ENCODE measurements around the gene AGAP3.
"Not testable (repeated sequence)": the region's sequence is repeated elsewhere in the genome, so short reads cannot be mapped to it uniquely, and the experiment has no call there.

Gene AGAP3

DNA sequence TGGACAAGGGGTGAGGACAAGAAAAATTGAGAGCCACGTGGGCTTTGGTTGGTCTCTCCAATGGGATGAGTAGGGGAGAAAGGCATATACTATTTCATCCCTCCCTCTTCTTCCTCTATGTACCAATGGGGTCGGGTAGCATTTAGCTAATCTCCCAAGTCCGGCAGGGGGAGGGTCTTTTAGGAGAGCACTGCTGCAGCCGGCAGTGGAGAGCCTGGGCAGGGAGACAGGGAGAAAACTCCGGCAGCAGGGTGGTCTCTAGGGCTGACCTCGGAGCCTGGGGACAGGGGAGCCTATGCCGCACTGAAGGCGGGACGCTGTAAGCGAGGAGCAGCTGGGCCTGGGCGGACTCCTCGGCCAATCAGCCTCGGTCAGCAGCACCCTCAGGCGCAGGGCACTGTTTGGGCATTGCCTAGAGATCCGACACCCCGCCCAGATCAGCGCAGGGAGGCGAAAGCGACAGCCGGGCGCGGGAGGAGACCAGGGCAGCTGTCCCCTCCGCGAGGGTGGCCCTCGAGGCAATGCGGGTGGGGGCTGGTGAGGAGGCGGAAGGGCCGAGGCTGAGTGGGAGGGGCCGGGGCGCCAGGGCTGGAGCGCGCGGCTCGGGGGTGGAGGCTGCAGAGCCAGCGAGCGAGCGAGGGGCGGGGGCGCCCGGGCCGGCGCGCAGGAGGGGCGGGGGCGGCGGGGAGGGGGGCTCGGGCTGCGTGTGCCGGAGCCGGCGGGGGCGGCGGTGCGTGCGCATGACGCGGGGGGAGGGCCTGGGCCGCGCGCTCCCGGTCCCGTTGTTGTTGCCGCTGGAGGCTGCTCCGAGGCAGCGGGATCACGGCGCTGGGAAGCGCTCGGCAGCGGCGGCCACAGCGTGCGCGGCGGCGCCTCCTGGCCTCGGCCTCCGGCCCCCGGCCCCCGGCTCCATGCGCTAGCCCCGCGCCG lies at the start of gene AGAP3:
Gene AGAP3, plus strand, starts transcription at position 785 of the 930 bp plus-strand sequence. CDS start 267 bp downstream, outside the sequence.
- TF ChIP-seq, protein P1, sequence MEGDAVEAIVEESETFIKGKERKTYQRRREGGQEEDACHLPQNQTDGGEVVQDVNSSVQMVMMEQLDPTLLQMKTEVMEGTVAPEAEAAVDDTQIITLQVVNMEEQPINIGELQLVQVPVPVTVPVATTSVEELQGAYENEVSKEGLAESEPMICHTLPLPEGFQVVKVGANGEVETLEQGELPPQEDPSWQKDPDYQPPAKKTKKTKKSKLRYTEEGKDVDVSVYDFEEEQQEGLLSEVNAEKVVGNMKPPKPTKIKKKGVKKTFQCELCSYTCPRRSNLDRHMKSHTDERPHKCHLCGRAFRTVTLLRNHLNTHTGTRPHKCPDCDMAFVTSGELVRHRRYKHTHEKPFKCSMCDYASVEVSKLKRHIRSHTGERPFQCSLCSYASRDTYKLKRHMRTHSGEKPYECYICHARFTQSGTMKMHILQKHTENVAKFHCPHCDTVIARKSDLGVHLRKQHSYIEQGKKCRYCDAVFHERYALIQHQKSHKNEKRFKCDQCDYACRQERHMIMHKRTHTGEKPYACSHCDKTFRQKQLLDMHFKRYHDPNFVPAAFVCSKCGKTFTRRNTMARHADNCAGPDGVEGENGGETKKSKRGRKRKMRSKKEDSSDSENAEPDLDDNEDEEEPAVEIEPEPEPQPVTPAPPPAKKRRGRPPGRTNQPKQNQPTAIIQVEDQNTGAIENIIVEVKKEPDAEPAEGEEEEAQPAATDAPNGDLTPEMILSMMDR (IDR thresholded peaks at IDR 0.05; ENCODE audit: low read depth, low read length) = no peak
- DNase-seq (ENCODE audit: extremely low read depth, low read depth) = no peak

DNA sequence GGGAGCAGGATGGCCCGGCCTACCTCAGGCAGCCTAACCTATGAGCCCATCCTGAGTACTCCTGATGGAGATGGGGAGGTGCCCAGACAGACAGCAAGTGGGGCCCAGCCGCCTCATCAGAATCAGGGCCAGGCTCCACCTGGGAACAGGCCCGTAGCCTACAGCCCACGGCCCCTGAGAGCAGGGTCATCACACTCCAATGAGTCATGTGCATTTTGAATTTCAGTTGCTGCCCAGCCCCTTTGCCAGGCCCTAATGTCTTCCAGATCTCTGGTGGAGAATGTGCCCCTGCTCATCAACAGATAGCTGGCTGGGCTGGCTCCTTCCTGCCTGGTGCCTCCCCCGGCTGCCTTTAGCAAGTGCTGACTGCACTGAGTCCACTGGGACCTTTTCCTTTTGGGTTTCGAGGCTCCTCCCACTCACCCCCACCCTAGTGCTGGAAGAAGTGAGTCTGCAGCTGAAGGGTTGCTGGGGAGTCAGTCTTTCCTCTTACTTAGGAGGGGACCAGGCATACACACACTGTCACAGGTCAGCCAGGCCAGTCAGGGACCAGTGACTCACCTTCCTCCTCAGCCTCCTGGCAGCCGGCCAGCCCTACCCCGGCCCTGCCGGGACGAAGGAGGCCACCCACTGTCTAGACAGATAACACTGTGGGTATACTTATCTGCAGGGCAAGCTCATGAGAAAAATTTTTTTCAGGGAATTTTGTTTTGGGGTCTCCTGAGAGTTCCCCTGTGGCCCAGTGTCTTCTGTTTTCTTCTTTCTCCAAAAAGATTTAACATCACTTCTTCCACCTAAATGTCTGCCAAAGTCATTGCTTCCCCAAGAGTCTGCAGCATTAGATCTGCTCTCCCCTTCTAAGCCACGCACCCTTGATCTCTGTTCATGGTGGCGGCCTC lies 47.1 kb upstream of the AGAP3 start:
- TF ChIP-seq, protein P1 (IDR thresholded peaks at IDR 0.05; ENCODE audit: low read depth, low read length) = no peak
- no peak for DNase-seq (ENCODE audit: extremely low read depth, low read depth)

DNA sequence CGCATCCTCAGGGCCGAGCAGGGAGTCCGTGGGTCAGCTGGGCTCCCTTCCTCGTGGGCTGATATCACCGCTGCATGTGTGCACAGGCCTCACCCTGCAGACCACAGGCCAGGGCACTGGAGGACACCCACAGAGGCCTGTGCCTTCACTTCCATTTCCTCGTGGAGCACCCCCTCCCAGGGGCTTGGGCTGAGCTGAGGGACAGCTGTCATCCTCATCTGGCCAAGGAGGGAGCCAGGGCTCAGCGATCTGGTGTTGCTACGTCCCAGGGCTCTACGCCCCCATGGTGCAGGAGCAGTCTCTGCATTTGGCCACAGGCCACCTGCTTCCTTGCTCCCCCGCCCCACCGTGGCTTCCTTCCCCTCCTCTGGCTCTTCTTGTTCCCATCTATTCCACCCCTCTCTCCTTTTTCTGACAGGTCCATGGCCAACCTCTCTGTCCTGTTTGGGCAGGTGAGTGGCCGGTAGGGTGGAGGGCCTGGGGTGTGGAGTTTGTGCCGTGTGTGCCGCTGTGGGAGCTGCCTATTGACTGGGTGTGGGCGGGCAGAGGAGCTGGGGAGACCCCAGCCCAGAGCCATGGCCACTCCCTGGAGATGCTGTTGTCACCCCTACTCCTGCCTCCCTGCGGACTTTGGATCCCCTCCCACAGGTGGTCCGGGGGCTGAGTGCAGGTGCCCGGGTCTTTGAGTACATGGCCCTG lies 46.3 kb upstream of the AGAP3 start:
- DNase-seq (ENCODE audit: extremely low read depth, low read depth) = no peak
- TF ChIP-seq, protein P1 (IDR thresholded peaks at IDR 0.05; ENCODE audit: low read depth, low read length) = no peak

DNA sequence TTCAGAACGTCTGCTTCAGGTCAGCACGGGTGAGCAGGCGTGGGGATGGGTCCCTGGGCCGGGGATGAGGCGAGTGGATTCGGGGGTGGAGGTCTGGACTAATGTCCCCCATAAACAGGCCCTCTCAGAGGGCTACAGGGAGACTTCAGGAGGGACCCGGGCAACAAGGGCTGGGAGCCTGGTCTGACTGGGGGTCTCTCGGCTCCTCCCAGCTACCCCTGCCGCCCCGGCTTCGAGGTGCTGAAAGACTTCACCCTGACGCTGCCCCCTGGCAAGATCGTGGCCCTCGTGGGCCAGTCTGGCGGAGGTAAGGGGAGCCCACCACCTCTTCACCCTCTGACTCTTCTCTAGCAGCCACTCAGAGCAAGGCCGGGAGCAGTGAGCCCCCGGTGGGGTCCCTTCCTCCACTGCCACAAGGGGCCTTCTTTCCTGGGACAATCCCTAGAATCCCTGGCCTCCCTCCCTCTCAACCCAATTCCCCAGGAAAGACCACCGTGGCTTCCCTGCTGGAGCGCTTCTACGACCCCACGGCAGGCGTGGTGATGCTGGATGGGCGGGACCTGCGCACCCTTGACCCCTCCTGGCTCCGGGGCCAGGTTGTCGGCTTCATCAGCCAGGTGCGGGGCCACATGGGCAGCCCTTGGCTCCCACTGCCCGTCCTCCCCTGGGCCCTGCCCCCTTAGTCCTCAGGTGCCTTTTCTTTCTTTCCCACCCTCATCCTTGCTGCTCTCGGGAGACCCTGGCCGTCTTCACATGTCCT lies 45.5 kb upstream of the AGAP3 start:
- TF ChIP-seq, protein P1 (IDR thresholded peaks at IDR 0.05; ENCODE audit: low read depth, low read length) = no peak
- no peak for DNase-seq (ENCODE audit: extremely low read depth, low read depth)

DNA sequence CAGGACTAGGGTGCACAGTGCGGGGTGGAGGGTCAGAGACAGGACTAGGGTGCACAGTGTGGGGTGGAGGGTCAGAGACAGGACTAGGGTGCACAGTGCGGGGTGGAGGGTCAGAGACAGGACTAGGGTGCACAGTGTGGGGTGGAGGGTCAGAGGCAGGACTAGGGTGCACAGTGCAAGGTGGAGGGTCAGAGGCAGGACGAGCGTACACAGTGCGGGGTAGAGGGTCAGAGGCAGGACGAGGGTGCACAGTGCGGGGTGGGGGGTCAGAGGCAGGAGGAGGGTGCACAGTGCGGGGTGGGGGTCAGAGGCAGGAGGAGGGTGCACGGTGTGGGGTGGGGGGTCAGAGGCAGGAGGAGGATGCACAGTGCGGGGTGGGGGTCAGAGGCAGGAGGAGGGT lies 42.8 kb upstream of the AGAP3 start:
- DNase-seq (ENCODE audit: extremely low read depth, low read depth) = not testable (repeated sequence)

DNA sequence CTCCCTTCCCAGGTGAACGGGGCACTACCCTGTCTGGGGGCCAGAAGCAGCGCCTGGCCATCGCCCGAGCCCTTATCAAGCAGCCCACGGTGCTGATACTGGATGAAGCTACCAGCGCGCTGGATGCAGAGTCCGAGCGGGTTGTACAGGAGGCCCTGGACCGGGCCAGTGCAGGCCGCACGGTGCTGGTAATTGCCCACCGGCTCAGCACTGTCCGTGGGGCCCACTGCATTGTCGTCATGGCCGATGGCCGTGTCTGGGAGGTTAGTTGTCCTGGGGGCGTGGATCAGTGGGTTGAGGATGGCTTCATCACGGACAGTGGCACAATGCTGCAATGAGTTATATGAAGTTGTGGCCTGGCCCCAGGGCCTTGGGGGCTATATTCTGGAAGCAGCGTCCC lies 42.3 kb upstream of the AGAP3 start:
- TF ChIP-seq, protein P1 (IDR thresholded peaks at IDR 0.05; ENCODE audit: low read depth, low read length) = no peak

DNA sequence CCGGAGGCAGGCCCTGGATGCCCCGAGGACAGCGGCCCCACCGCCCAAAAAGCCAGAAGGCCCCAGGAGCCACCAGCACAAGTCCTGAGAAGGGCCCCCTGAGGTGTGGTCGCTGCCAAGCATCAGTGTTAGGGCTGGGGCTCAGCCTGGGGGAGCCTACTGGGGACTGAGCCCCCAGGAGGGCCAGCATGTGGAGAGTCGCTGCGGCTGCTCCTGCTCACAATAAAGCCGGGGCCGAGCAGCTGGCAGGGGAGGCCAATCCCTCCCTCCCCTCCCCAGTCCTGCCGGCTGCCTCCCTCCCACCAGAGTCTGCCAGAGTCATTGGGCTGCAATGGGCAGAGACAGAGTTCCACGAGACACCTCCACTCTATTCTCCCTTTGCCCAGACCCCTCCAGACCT lies 41.0 kb upstream of the AGAP3 start:
- DNase-seq (ENCODE audit: extremely low read depth, low read depth) = no peak
- TF ChIP-seq, protein P1 (IDR thresholded peaks at IDR 0.05; ENCODE audit: low read depth, low read length) = no peak

More for the DNA sequence above, 42.3 kb upstream of the AGAP3 start:
- DNase-seq (ENCODE audit: extremely low read depth, low read depth) = no peak

Measured in AG09319 (cell line).